Osteocyte (in vitro differentiated cells): Measurements from ENCODE around the gene ELAVL4. TPM values are rescaled to one million over a fixed set of nuclear protein-coding genes. Genes with fewer than 3 reads are reported as not detected.

Experiments used
- DNase-seq: peaks from one replicate; pipeline ENCODE4 v3.0.0; 2021; ENCODE audit warnings: mixed read lengths; ENCODE audit not compliant: unreplicated experiment; ENCODE audit errors: extremely low spot score
- H3K27ac Mint-ChIP-seq: one replicate; pipeline ENCODE4 v1.8.0; 2021; ENCODE audit warnings: mild to moderate bottlenecking, mixed read lengths; ENCODE audit not compliant: unreplicated experiment
- H3K27me3 Mint-ChIP-seq: one replicate; pipeline ENCODE4 v1.8.0; 2021; ENCODE audit warnings: mixed read lengths; ENCODE audit not compliant: unreplicated experiment
- H3K36me3 Mint-ChIP-seq: one replicate; pipeline ENCODE4 v1.8.0; 2021; ENCODE audit warnings: mixed read lengths; ENCODE audit not compliant: unreplicated experiment
- H3K4me1 Mint-ChIP-seq: one replicate; pipeline ENCODE4 v1.8.0; 2021; ENCODE audit warnings: mixed read lengths; ENCODE audit not compliant: unreplicated experiment
- H3K4me3 Mint-ChIP-seq: one replicate; pipeline ENCODE4 v1.8.0; 2021; ENCODE audit warnings: mild to moderate bottlenecking, moderate library complexity, mixed read lengths; ENCODE audit not compliant: unreplicated experiment
- H3K9me3 Mint-ChIP-seq: one replicate; pipeline ENCODE4 v1.8.0; 2021; ENCODE audit warnings: mixed read lengths; ENCODE audit not compliant: unreplicated experiment
- CTCF ChIP-seq: fragments of 200-600 bp; sonication (generic); IDR thresholded peaks from 2 replicates; pipeline ENCODE4 v1.5.0; 2021; ENCODE audit warnings: antibody characterized with exemption, mild to moderate bottlenecking, moderate library complexity
- total RNA-seq: library from RNA; stranded (reverse); gene quantifications from 2 replicates; pipeline ENCODE4 v1.2.1, GENCODE V29; 2021

ELAVL4 gene
- total RNA-seq, 1 donor from 2014 or later = not detected

- H3K4me1 Mint-ChIP-seq = no peaks in the 10 kb centered on the region
- no peak for TF ChIP-seq CTCF
- H3K4me3 Mint-ChIP-seq = no peak overlapping the region
- H3K27ac Mint-ChIP-seq = no peak overlapping the region
- H3K27me3 Mint-ChIP-seq = no peaks in the 10 kb centered on the region
- H3K9me3 Mint-ChIP-seq = peaks cover 9% of the 10 kb centered on the region
- no peaks in the 10 kb centered on the region for H3K36me3 Mint-ChIP-seq
- no peak for DNase-seq
Observed at GRCh38 chr1:50214717-50215116, 106.0 kb downstream of the ELAVL4 start.

GRCh38 chr1:50218344-50219120, 109.8 kb downstream of the ELAVL4 start:
- no peak for TF ChIP-seq CTCF
- no peak overlapping the region for H3K4me3 Mint-ChIP-seq
- no peaks in the 10 kb centered on the region for H3K36me3 Mint-ChIP-seq
- H3K4me1 Mint-ChIP-seq = no peaks in the 10 kb centered on the region
- no peak for DNase-seq
- no peak overlapping the region for H3K27ac Mint-ChIP-seq
- no peaks in the 10 kb centered on the region for H3K27me3 Mint-ChIP-seq
- H3K9me3 Mint-ChIP-seq = peaks cover 17% of the 10 kb centered on the region

GRCh38 chr1:50228871-50229384, 120.2 kb downstream of the ELAVL4 start:
- Mint-ChIP-seq H3K27me3 (no peaks in the 10 kb centered on the region), H3K36me3 (no peaks in the 10 kb centered on the region), H3K9me3 (peaks cover 15% of the 10 kb centered on the region), H3K4me1 (no peaks in the 10 kb centered on the region), H3K27ac (no peak overlapping the region), H3K4me3 (no peak overlapping the region)
- DNase-seq = no peak
- no peak for TF ChIP-seq CTCF

- Mint-ChIP-seq H3K4me1 (no peaks in the 10 kb centered on the region), H3K4me3 (no peak overlapping the region), H3K36me3 (no peaks in the 10 kb centered on the region), H3K9me3 (peaks cover 17% of the 10 kb centered on the region), H3K27me3 (no peaks in the 10 kb centered on the region), H3K27ac (no peak overlapping the region)
- no peak for DNase-seq
- TF ChIP-seq CTCF = no peak
Observed at GRCh38 chr1:50231209-50231608, 122.5 kb downstream of the ELAVL4 start.

GRCh38 chr1:50232336-50232735, 123.6 kb downstream of the ELAVL4 start:
- no peak for DNase-seq
- no peaks in the 10 kb centered on the region for H3K27me3 Mint-ChIP-seq
- no peaks in the 10 kb centered on the region for H3K4me1 Mint-ChIP-seq
- peaks cover 19% of the 10 kb centered on the region for H3K9me3 Mint-ChIP-seq
- H3K4me3 Mint-ChIP-seq = no peak overlapping the region
- H3K27ac Mint-ChIP-seq = no peak overlapping the region
- no peak for TF ChIP-seq CTCF
- H3K36me3 Mint-ChIP-seq = no peaks in the 10 kb centered on the region
